ENCODE measurements around the gene NFATC2. TPM values are rescaled to one million over a fixed set of nuclear protein-coding genes. Genes with fewer than 3 reads are reported as not detected.

NFATC2 gene
- total and polyA plus RNA-seq, 2 of the 8 experiments (the other 6 are each of a cell fraction or from before 2014, with no cell fraction given), result 0.27 to 0.91 TPM

GRCh38 chr20:51487076-51487475 is 55.4 kb downstream of the NFATC2 start (continued):
- TF ChIP-seq CHD7 (IDR thresholded peaks at IDR 0.05; ENCODE audit: insufficient replicate concordance, low read length) (no peak), USF2 (IDR thresholded peaks at IDR 0.05; ENCODE audit: low read length) (no peak), SRF (IDR thresholded peaks at IDR 0.05; ENCODE audit: low read depth, low read length) (no peak), SAP30 (IDR thresholded peaks at IDR 0.05; ENCODE audit: insufficient read depth, insufficient replicate concordance, low read length) (no peak), ASH2L (IDR thresholded peaks at IDR 0.05; ENCODE audit: low read length) (no peak), CBX5 (IDR thresholded peaks at IDR 0.05; ENCODE audit: low read depth, low read length) (no peak), POU5F1 (IDR thresholded peaks at IDR 0.05; ENCODE audit: low read depth, low read length) (no peak), SUZ12 (IDR thresholded peaks at IDR 0.05; ENCODE audit: low read length) (no peak), TCF12 (IDR thresholded peaks at IDR 0.05; ENCODE audit: low read depth, low read length) (no peak)
- TF ChIP-seq, protein P1, sequence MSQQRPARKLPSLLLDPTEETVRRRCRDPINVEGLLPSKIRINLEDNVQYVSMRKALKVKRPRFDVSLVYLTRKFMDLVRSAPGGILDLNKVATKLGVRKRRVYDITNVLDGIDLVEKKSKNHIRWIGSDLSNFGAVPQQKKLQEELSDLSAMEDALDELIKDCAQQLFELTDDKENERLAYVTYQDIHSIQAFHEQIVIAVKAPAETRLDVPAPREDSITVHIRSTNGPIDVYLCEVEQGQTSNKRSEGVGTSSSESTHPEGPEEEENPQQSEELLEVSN (IDR thresholded peaks at IDR 0.05), result no peak
